Measurements from ENCODE around the gene CYP4B1.

The CYP4B1 gene

DNA sequence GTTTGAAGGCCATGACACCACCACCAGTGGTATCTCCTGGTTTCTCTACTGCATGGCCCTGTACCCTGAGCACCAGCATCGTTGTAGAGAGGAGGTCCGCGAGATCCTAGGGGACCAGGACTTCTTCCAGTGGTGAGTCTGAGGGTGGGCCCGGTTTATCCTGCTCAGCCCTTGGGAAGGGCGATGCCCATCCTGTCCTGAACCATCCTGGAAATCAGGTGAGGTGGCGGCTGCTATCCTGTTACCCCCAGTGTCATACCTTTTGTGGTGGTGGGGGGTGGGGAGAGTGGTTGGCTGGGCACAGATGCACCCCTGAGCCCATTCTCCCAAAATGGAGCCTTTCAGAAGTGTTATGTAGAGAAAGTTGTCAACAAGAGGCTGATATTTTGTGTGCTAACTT, 16.3 kb downstream of the CYP4B1 start:
- TF ChIP-seq TAF1 (IDR thresholded peaks at IDR 0.05; ENCODE audit: borderline replicate concordance, insufficient read depth, low read length) (no peak), SIN3A (IDR thresholded peaks at IDR 0.05; ENCODE audit: borderline replicate concordance, insufficient read depth, low read length) (no peak), FOXP2 (optimal IDR thresholded peaks at IDR 0.05; ENCODE audit: borderline replicate concordance, extremely low read depth, extremely low read length, insufficient read depth) (no peak)
- TF ChIP-seq, protein P1, sequence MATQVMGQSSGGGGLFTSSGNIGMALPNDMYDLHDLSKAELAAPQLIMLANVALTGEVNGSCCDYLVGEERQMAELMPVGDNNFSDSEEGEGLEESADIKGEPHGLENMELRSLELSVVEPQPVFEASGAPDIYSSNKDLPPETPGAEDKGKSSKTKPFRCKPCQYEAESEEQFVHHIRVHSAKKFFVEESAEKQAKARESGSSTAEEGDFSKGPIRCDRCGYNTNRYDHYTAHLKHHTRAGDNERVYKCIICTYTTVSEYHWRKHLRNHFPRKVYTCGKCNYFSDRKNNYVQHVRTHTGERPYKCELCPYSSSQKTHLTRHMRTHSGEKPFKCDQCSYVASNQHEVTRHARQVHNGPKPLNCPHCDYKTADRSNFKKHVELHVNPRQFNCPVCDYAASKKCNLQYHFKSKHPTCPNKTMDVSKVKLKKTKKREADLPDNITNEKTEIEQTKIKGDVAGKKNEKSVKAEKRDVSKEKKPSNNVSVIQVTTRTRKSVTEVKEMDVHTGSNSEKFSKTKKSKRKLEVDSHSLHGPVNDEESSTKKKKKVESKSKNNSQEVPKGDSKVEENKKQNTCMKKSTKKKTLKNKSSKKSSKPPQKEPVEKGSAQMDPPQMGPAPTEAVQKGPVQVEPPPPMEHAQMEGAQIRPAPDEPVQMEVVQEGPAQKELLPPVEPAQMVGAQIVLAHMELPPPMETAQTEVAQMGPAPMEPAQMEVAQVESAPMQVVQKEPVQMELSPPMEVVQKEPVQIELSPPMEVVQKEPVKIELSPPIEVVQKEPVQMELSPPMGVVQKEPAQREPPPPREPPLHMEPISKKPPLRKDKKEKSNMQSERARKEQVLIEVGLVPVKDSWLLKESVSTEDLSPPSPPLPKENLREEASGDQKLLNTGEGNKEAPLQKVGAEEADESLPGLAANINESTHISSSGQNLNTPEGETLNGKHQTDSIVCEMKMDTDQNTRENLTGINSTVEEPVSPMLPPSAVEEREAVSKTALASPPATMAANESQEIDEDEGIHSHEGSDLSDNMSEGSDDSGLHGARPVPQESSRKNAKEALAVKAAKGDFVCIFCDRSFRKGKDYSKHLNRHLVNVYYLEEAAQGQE (IDR thresholded peaks at IDR 0.05; ENCODE audit: insufficient read depth in 1 of 2, low read depth in 2 of 2, low read length in 2 of 2): no peak

DNA sequence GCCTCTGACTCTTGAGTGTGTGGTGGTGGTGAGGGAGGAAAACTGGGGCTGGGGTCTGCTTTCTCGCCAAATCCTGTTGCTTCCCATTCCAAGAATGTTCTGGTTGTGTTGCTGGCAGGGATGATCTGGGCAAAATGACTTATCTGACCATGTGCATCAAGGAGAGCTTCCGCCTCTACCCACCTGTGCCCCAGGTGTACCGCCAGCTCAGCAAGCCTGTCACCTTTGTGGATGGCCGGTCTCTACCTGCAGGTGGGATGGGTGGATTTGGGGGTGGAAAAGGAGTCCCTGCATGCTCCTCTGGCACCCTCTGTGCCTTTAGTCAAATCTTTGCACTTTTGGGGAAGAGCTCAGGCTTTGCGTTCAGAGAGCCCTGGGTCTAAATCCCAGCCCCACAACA, 18.1 kb downstream of the CYP4B1 start:
- TF ChIP-seq, protein P1 (IDR thresholded peaks at IDR 0.05; ENCODE audit: insufficient read depth in 1 of 2, low read depth in 2 of 2, low read length in 2 of 2): no peak
- TF ChIP-seq TAF1 (IDR thresholded peaks at IDR 0.05; ENCODE audit: borderline replicate concordance, insufficient read depth, low read length) (no peak), SIN3A (IDR thresholded peaks at IDR 0.05; ENCODE audit: borderline replicate concordance, insufficient read depth, low read length) (no peak), FOXP2 (optimal IDR thresholded peaks at IDR 0.05; ENCODE audit: borderline replicate concordance, extremely low read depth, extremely low read length, insufficient read depth) (no peak), POLR2AphosphoS5 (IDR thresholded peaks at IDR 0.05; ENCODE audit: low read depth, low read length) (no peak)

DNA sequence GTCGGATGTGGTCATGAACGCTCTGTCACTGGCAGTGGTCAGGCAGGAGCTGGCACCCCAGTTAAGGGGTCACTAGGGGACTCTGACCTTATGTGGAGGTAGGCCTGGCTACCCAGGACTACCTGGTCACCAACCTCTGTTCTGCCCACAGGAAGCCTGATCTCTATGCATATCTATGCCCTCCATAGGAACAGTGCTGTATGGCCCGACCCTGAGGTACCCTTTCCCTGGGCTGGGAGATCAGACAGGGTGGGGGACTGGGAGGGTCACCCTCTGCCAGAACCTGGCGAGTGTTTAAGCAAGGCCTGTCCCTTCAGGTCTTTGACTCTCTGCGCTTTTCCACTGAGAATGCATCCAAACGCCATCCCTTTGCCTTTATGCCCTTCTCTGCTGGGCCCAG, 19.0 kb downstream of the CYP4B1 start:
- TF ChIP-seq SIN3A (IDR thresholded peaks at IDR 0.05; ENCODE audit: borderline replicate concordance, insufficient read depth, low read length) (no peak), FOXP2 (optimal IDR thresholded peaks at IDR 0.05; ENCODE audit: borderline replicate concordance, extremely low read depth, extremely low read length, insufficient read depth) (no peak), POLR2AphosphoS5 (IDR thresholded peaks at IDR 0.05; ENCODE audit: low read depth, low read length) (no peak), TAF1 (IDR thresholded peaks at IDR 0.05; ENCODE audit: borderline replicate concordance, insufficient read depth, low read length) (no peak)
- TF ChIP-seq, protein P1 (IDR thresholded peaks at IDR 0.05; ENCODE audit: insufficient read depth in 1 of 2, low read depth in 2 of 2, low read length in 2 of 2): no peak

DNA sequence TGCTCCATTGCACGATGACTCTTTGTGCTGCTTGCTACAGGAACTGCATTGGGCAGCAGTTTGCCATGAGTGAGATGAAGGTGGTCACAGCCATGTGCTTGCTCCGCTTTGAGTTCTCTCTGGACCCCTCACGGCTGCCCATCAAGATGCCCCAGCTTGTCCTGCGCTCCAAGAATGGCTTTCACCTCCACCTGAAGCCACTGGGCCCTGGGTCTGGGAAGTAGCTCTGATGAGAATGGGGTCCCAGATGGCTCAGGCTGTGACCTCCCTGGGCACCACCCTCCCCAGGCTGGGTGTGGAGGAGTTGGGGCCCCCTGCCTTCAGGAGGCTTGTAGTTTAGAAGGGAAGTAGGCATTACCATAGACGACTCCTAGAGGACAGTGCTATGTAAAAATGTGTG, 19.7 kb downstream of the CYP4B1 start:
- TF ChIP-seq FOXP2 (optimal IDR thresholded peaks at IDR 0.05; ENCODE audit: borderline replicate concordance, extremely low read depth, extremely low read length, insufficient read depth) (no peak), SIN3A (IDR thresholded peaks at IDR 0.05; ENCODE audit: borderline replicate concordance, insufficient read depth, low read length) (no peak), TAF1 (IDR thresholded peaks at IDR 0.05; ENCODE audit: borderline replicate concordance, insufficient read depth, low read length) (no peak), POLR2AphosphoS5 (IDR thresholded peaks at IDR 0.05; ENCODE audit: low read depth, low read length) (no peak)
- TF ChIP-seq, protein P1 (IDR thresholded peaks at IDR 0.05; ENCODE audit: insufficient read depth in 1 of 2, low read depth in 2 of 2, low read length in 2 of 2): no peak

DNA sequence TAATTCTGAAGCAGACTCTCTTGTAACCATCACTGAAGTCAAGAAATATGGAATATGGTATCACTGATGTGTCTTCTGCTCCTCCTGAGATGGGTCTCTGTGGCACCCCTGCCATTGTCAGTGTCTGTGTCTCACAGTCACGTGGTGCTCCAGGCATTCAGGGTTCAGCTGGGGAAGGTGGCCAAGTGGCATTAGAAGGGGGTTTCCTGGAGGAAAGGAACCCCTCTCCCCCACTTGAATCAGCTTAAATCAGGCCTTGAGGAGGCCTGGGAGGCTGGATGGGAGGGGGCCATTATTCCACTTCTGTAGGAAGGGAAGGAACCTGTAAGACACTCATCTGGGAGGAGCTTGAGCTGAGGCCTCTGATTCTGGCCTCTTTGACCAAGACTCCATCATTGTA, 20.5 kb downstream of the CYP4B1 start:
- TF ChIP-seq, protein P1 (IDR thresholded peaks at IDR 0.05; ENCODE audit: insufficient read depth in 1 of 2, low read depth in 2 of 2, low read length in 2 of 2): no peak
- no peak for TF ChIP-seq POLR2AphosphoS5 (IDR thresholded peaks at IDR 0.05; ENCODE audit: low read depth, low read length)
- TF ChIP-seq FOXP2 (optimal IDR thresholded peaks at IDR 0.05; ENCODE audit: borderline replicate concordance, extremely low read depth, extremely low read length, insufficient read depth): no peak
- no peak for TF ChIP-seq SIN3A (IDR thresholded peaks at IDR 0.05; ENCODE audit: borderline replicate concordance, insufficient read depth, low read length)
- no peak for TF ChIP-seq TAF1 (IDR thresholded peaks at IDR 0.05; ENCODE audit: borderline replicate concordance, insufficient read depth, low read length)

Data from PFSK-1 (cell line).